Stimulated activated CD4-positive, alpha-beta T cell treated with anti-CD3 and anti-CD28 coated beads, Interleukin-12 subunit alpha, Interleukin-12 subunit beta, amount 100 ng/mL, for 24 hours (primary cell): Measurements from ENCODE around the gene GTF2F2.
"Not testable (repeated sequence)": the region's sequence is repeated elsewhere in the genome, so short reads cannot be mapped to it uniquely, and the experiment has no call there.

Experiments used
- DNase-seq, 2 experiments: peaks; one replicate each; pipeline ENCODE4 v3.0.0-alpha.2; 2020; ENCODE audit warnings: low read depth in 2 of 2

Gene GTF2F2

DNA sequence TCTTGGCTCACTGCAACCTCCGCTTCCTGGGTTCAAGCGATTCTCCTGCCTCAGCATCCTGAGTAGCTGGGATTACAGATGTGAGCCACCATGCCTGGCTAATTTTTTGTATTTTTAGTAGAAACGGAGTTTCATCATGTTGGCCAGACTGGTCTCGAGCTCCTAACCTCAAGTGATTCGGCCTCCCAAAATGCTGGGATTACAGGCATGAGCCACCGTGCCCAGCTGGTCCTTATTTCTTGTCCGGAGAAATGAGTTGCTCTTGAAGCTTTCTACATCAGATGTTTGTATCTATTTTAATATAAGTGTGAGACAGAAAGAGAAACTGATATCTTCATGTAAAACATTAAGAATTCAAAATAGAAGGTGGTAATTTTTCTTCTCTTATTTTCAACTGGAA is 124.4 kb downstream of the GTF2F2 start:
- not testable (repeated sequence) for DNase-seq

GRCh38 chr13:45249662-45250061 is 129.4 kb downstream of the GTF2F2 start:
- no peak for DNase-seq

- DNase-seq: no peak
Measured at GRCh38 chr13:45254396-45254795, 134.1 kb downstream of the GTF2F2 start.

- DNase-seq: no peak
Measured at GRCh38 chr13:45255247-45255987, 135.1 kb downstream of the GTF2F2 start.

- no peak for DNase-seq
Measured at GRCh38 chr13:45256254-45256653, 135.9 kb downstream of the GTF2F2 start.

GRCh38 chr13:45257638-45258333 is 137.5 kb downstream of the GTF2F2 start:
- no peak for DNase-seq

- DNase-seq: no peak
Measured at GRCh38 chr13:45258334-45258675, 138.0 kb downstream of the GTF2F2 start.

DNA sequence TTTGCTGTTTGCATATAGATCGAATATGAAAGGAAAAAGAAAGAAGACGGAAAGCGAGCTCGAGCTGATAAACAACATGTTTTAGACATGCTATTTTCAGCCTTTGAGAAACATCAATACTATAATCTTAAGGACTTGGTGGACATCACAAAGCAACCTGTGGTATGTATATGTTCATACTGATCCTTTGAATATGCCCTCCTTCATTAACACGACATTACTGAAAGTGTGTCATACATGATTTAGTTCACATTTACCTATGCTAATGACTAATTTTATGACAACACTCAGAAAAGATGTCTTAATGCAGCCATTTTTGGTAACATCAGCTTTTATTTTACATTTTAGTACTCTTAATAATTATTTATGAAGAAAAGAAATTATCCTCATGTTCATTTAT is 146.9 kb downstream of the GTF2F2 start:
- no peak for DNase-seq

- DNase-seq: no peak
Measured at GRCh38 chr13:45269204-45269603, 148.9 kb downstream of the GTF2F2 start.

- no peak for DNase-seq
Measured at GRCh38 chr13:45276913-45277312, 156.6 kb downstream of the GTF2F2 start.

- no peak for DNase-seq
Measured at GRCh38 chr13:45278096-45278645, 157.9 kb downstream of the GTF2F2 start.

DNA sequence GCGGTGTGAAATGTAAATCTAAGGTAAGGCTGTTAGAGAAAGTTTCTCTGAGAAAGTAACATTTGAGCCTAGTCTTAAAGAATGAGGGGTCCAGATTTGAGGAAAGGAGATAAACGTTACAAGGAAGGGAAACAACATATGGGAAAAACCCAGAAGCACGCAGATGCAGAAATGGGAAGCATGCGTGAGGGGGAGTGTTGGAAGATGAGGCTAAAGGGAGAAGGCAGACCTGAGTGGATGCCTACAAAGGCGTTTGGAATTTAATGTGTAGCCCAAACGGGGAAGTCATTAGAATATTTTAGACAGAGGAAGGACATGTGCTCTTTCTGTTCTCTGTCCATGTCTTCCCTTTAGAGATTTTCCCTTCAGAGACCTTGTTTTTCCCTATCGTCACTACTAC is 159.7 kb downstream of the GTF2F2 start:
- DNase-seq: no peak

- DNase-seq: peak; percentile 37 to 50
Measured at GRCh38 chr13:45280751-45281634, 160.7 kb downstream of the GTF2F2 start.

DNA sequence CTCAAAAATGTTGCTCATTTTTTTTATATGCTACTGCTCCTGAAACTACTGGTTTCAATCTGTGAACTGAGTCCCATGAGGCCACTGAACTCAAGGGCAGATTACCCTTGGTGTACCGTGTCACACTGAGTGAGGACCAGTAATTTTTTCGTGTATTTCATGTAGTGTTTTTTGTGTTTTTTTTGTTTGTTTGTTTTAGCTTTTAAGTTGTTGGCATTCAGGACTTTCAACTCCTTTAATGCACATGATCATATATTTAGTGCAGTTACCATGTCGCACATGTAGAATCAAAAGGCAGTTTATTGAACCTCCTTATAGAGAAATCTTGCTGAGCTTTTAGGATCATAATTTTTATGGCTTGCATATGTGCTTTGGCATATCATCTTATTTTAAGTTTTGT is 162.7 kb downstream of the GTF2F2 start:
- no peak for DNase-seq

DNA sequence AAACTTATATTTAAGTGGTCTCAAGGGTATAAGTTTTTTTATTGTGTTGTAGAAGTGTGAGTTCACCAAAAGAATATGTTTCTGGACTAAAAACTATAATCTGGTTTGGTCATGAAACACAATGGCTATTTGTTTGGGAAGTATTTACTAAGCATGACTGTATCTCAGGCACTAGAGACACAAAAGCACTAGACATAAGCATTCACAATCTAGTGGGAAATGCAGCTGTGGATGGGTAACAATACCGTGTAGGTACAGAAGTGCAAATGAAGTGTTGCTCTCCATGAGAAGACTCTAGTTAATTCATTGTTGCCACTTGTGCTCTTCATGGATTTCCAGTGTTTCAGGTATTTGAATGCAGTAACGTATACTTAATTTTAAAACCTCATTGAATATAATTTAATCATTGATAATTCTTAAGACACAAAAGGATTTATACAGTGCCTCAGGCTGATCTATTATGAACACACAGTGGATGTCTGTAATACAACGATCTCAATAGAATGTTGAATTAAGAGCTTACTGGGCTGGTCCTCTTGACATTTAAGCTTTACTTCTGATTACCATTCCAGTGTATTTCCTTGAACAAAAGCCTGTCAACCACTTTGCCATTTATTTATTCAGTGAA is 169.7 kb downstream of the GTF2F2 start:
- no peak for DNase-seq

- DNase-seq: no peak
Measured at GRCh38 chr13:45292176-45292575, 171.9 kb downstream of the GTF2F2 start.

- DNase-seq: no peak
Measured at GRCh38 chr13:45295536-45295935, 175.2 kb downstream of the GTF2F2 start.

DNA sequence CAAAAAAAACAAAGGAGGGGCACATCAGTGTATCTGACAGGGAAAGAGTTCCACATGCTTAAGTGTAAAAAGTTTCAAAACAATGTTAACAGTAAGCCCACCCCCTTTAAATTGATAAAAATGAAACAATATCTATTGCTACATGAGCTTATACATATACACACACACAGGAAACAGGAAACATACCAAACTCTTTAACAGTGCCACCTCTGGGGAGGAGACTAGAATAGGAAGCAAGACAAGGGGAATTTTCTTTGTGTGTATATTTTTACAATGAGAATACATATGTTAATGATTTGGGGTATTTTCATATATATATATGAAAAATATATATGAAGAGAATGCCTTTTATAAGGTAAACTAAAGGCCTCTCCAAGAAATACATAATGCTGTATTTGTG is 175.9 kb downstream of the GTF2F2 start:
- DNase-seq: no peak

DNA sequence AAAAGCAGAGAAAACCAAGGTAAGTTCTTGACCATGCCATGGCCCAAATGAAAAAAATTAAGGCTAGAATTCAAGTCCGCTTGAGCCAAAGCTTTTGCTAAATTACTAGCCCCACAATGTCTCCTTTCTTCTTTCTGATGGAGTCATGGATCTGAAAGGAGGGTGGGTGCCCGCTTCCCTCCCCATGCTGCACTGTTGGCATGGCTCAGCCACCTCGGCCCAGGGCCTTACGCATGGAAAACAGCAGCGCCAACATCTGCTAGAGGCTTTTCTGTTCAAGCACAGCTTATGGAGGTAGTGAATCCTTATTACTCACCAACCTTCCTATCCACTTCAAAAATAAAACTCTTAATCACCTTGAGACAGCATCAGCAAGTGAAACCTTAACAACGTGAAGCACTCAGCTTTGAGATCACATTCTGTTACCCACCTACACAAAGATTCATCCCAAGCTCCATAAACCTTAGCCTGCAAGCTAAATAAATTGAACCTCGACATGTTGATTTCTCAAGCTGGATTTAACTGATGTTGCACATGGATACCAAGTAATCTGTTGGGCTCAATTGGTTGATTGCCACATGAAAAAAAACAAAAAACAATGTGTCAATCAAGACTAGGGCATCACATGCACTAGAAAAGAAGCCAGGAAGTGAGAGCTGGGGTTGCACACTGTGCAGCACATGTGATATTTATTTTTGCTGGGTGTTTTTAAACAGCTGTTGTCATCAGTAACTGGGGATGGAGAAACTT is 177.3 kb downstream of the GTF2F2 start:
- no peak for DNase-seq

- no peak for DNase-seq
Measured at GRCh38 chr13:45298206-45298505, 177.8 kb downstream of the GTF2F2 start.

GRCh38 chr13:45298550-45298949 is 178.2 kb downstream of the GTF2F2 start:
- DNase-seq: not testable (repeated sequence)
